ENCODE measurements around the gene PLSCR4. TPM values are rescaled to one million over a fixed set of nuclear protein-coding genes. Genes with fewer than 3 reads are reported as not detected.

PLSCR4 gene
- total and polyA plus RNA-seq, 9 of the 15 experiments (the other 6 are each of a cell fraction or from before 2014, with no cell fraction given): 0.11 to 0.68 (median 0.21) TPM

- no peak for ATAC-seq
- H3K4me2 ChIP-seq (ENCODE audit: insufficient read depth, low read length): no peak overlapping the region
- H3K27me3 ChIP-seq (ENCODE audit: control insufficient read depth in 2 of 2, insufficient read depth in 2 of 2, low read length in 2 of 2): no peaks in the 10 kb centered on the region
- H2AFZ ChIP-seq (ENCODE audit: low read depth, low read length): no peak overlapping the region
- no peak for FAIRE-seq
- TF ChIP-seq CHCHD3 (CRISPR knock-in tag; IDR thresholded peaks at IDR 0.05): no peak
- TF ChIP-seq, protein P1, sequence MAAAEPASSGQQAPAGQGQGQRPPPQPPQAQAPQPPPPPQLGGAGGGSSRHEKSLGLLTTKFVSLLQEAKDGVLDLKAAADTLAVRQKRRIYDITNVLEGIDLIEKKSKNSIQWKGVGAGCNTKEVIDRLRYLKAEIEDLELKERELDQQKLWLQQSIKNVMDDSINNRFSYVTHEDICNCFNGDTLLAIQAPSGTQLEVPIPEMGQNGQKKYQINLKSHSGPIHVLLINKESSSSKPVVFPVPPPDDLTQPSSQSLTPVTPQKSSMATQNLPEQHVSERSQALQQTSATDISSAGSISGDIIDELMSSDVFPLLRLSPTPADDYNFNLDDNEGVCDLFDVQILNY (CRISPR knock-in tag; IDR thresholded peaks at IDR 0.05): no peak
- no peak for TF ChIP-seq TOE1 (IDR thresholded peaks at IDR 0.05; ENCODE audit: borderline replicate concordance)
- no peak for TF ChIP-seq TOE1 (CRISPR knock-in tag; IDR thresholded peaks at IDR 0.05; ENCODE audit: borderline replicate concordance, low read depth)
- no peak for TF ChIP-seq ZKSCAN8 (CRISPR knock-in tag; IDR thresholded peaks at IDR 0.05)
- no peak for TF ChIP-seq CXXC5 (CRISPR knock-in tag; IDR thresholded peaks at IDR 0.05)
- no peak for DNase-seq (ENCODE audit: extremely low read depth in 1 of 4, low spot score in 3 of 4)
- no peaks in the 10 kb centered on the region for H3K9me3 ChIP-seq (replicated peaks; ENCODE audit: control insufficient read depth, insufficient read depth, low read depth, low read length)
- H3K36me3 ChIP-seq (ENCODE audit: control insufficient read depth, insufficient read depth, low read length): no peaks in the 10 kb centered on the region
- H3K27ac ChIP-seq (ENCODE audit: extremely low read depth, low read depth, low read length): no peak overlapping the region
- no TSS peak for BruUV-seq (replicated peaks)
- H4K20me1 ChIP-seq (replicated peaks; ENCODE audit: control insufficient read depth, insufficient read depth, low read length): no peaks in the 10 kb centered on the region
- ChIA-PET CTCF (ENCODE audit: low intra/inter-chr PET ratio) (no interaction called here), POLR2A (no interaction called here)
- WGBS (ENCODE audit: insufficient coverage, low coverage, missing lambda C conversion rate): 0% methylated on average over 1 of the region's 1 CpG
- H3K4me3 ChIP-seq: no peak overlapping the region
- in situ Hi-C loops (cut with MboI) (no loop called here), intact Hi-C loops (cut with micrococcal nuclease) (no loop called here)
- H3K9me1 ChIP-seq (ENCODE audit: control insufficient read depth, insufficient read depth, low read length): no peaks in the 10 kb centered on the region
- no peak overlapping the region for H3K9ac ChIP-seq (ENCODE audit: insufficient read depth in 1 of 2, low read depth in 2 of 2, low read length in 2 of 2)
- no peaks in the 10 kb centered on the region for H3K4me1 ChIP-seq (replicated peaks in 1 of 2; ENCODE audit: control insufficient read depth in 2 of 2, insufficient read depth in 2 of 2, low read length in 2 of 2)
- H3K79me2 ChIP-seq (ENCODE audit: control insufficient read depth, insufficient read depth, low read length): no peaks in the 10 kb centered on the region
Observed at GRCh38 chr3:146191051-146191450, 59.9 kb downstream of the PLSCR4 start.
